ENCODE measurements around the gene CMIP. TPM values are rescaled to one million over a fixed set of nuclear protein-coding genes. Genes with fewer than 3 reads are reported as not detected.

The CMIP gene
- total RNA-seq, 1 donor from 2014 or later, result 19.1 TPM

- H3K4me3 ChIP-seq (ENCODE audit: low read depth, low read length), result no peak overlapping the region
- DNase-seq (ENCODE audit: low read depth), result no peak
- TF ChIP-seq CTCF (conservative IDR thresholded peaks at IDR 0.05; ENCODE audit: low read depth, low read length), result no peak
Measured at GRCh38 chr16:81496321-81496720, 51.7 kb downstream of the CMIP start.

DNA sequence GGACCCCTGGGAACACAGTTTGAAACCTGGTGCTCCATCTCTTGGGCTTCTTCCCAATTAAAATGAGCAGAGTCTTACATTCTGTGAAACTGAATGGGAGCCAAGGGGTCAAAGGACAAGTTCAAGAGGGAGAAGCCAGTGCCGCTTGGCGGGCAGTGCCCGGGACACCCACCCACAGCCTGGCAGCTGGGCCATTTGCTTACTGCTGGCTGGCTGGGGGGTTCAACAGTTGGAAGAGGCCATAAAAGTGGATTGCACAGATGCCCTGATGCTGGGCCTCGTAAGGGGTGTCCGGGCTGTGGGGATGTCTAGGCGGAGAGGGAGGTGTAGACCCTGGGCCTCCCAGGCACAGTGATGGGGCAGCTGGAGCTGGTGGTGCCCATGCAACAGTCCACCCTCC, 52.1 kb downstream of the CMIP start:
- no peak for DNase-seq (ENCODE audit: low read depth)
- H3K4me3 ChIP-seq (ENCODE audit: low read depth, low read length), result no peak overlapping the region
- no peak for TF ChIP-seq CTCF (conservative IDR thresholded peaks at IDR 0.05; ENCODE audit: low read depth, low read length)

DNA sequence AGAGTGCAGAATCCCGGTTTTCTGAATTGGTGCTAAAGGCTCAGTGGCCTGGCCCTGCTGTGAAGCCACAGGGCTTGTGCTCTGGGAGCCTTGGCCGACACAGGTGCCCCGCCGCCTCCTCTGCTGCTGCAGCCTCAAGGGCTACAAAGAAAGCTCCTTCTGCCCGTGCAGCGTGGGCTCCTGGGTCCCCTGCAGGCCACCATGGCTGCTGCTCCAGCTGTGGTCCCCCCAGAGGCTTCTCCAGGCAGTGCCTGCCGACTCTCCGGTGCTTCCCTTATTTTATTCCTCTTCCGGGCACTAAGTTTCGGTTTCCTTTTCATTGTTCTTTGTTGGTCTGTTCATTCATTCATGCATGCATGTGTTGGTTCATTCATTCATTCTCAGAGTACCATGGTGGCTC, 53.1 kb downstream of the CMIP start:
- no peak for DNase-seq (ENCODE audit: low read depth)
- TF ChIP-seq CTCF (conservative IDR thresholded peaks at IDR 0.05; ENCODE audit: low read depth, low read length), result no peak
- H3K4me3 ChIP-seq (ENCODE audit: low read depth, low read length), result no peak overlapping the region

DNA sequence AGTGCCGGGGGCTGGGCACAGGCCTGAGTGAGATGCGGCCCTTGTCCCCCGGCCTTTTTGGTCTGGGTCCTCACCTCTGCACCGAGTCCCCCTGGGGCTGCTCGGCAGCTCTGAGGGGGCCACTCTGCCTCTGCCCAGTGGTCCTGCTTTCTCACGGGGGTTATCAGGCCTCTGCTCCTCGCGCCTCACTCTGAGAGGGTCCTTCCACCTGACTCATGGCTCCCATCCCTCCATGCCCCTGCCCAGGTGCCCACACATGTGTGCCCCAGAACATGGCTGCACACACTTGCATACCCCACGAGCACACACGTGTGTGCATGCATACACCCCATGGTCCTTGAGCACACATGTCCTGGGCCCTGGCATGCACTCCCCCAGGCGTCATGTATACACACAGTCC, 53.7 kb downstream of the CMIP start:
- TF ChIP-seq CTCF (conservative IDR thresholded peaks at IDR 0.05; ENCODE audit: low read depth, low read length), result no peak
- H3K4me3 ChIP-seq (ENCODE audit: low read depth, low read length), result no peak overlapping the region
- DNase-seq (ENCODE audit: low read depth), result no peak

DNA sequence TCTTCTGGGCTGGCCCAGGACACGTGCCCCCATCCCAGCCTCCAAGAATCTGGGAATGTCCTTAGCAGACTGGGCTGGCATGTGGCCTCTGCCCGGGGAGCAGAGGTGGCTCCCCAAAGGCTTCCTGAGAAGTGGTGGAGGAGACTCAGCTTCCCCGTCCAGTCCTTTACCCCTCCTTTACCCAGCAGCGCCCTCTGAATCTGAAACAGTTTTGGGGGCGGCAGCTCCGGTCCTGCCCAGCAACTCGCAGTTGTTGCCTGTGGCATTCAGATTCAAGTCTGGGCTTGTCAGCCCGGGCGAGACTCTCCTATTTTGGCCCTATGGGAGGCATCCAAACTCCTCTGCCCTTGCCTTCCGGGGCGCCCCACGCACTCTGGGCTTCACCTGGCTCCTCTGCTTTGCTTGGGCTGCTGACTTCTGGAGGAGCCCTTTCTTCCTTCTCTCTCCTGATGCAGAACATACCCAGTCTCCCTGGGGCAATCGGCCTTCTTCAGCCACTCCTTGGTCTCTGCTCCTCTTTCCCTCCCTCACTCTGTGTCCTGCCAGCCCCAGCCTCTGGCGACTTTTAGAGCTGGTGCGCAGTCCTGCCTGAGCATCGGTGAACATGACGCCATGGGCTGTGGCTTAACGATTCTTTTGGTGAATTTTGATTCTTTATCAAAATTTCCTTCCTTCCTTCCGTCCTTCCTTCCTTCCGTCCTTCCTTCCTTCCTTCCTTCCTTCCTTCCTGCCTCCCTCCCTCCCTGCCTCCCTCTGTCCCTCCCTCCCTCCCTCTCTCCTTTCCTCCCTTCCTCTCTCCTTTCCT, 55.2 kb downstream of the CMIP start:
- H3K4me3 ChIP-seq (ENCODE audit: low read depth, low read length), result no peak overlapping the region
- no peak for TF ChIP-seq CTCF (conservative IDR thresholded peaks at IDR 0.05; ENCODE audit: low read depth, low read length)
- no peak for DNase-seq (ENCODE audit: low read depth)

DNA sequence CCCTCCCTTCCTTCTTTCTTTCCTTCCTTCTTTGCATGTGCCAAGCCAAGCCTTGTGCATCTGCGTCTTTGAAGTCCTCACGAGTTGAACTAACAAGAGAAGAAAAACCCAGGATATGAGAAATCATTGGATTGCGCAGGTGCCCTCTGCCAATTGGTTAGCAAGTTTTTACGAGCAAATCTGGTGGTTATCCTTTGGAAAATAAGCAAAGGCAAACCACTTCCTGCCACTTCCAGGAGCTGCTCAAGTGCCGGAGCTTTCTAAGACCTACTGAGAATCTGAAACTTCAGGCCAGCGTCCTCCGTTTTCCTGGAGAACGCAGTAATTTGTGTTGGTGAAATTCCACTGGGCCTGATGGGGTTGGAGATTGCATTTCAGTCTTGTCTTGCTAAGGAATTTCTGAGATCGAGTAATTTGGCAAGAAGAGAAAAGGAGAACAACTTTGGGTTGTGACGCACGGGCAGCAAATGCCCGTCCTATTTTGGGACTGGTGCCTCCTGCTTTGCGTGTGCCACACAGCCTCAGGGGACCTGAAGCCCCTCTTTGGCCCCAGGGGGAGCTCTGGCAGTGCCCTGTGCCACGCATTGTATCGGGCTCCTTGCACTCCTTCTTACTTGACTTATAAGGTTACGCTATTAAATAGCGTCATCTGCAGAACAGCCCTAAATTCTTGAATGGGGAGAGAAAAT, 56.4 kb downstream of the CMIP start:
- no peak overlapping the region for H3K4me3 ChIP-seq (ENCODE audit: low read depth, low read length)
- no peak for TF ChIP-seq CTCF (conservative IDR thresholded peaks at IDR 0.05; ENCODE audit: low read depth, low read length)
- no peak for DNase-seq (ENCODE audit: low read depth)
